LNCAP (cell line): Measurements from ENCODE around the gene CLEC16A.

ENCODE experiments used
- TF ChIP-seq, protein P1 (sequence below): fragments of 450-650 bp; IDR thresholded peaks from 2 replicates; pipeline ENCODE4 v1.5.1; 2017; ENCODE audit warnings: mild to moderate bottlenecking

The CLEC16A gene

GRCh38 chr16:11020792-11021551, 76.6 kb downstream of the CLEC16A start:
- TF ChIP-seq, protein P1, sequence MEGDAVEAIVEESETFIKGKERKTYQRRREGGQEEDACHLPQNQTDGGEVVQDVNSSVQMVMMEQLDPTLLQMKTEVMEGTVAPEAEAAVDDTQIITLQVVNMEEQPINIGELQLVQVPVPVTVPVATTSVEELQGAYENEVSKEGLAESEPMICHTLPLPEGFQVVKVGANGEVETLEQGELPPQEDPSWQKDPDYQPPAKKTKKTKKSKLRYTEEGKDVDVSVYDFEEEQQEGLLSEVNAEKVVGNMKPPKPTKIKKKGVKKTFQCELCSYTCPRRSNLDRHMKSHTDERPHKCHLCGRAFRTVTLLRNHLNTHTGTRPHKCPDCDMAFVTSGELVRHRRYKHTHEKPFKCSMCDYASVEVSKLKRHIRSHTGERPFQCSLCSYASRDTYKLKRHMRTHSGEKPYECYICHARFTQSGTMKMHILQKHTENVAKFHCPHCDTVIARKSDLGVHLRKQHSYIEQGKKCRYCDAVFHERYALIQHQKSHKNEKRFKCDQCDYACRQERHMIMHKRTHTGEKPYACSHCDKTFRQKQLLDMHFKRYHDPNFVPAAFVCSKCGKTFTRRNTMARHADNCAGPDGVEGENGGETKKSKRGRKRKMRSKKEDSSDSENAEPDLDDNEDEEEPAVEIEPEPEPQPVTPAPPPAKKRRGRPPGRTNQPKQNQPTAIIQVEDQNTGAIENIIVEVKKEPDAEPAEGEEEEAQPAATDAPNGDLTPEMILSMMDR = no peak

DNA sequence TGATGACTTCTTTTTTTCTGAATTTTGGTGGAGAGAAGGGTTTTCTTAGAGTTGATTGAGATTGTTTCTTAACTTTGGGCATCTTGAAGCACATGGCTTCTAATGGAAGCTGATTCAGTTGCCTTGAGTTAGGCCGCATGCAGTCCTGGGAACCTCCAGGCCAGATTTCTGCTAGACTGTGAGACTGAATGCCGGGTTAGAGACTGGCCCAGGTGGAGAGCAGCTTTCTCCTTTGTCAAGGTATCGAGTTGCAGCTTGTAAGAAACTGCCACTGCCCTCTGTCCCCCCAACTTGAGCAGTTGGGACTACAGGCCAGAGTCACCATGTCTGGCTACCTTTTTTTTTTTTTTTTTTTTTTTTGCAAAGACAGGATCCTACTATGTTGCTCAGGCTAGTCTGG, 77.6 kb downstream of the CLEC16A start:
- TF ChIP-seq, protein P1 = no peak

DNA sequence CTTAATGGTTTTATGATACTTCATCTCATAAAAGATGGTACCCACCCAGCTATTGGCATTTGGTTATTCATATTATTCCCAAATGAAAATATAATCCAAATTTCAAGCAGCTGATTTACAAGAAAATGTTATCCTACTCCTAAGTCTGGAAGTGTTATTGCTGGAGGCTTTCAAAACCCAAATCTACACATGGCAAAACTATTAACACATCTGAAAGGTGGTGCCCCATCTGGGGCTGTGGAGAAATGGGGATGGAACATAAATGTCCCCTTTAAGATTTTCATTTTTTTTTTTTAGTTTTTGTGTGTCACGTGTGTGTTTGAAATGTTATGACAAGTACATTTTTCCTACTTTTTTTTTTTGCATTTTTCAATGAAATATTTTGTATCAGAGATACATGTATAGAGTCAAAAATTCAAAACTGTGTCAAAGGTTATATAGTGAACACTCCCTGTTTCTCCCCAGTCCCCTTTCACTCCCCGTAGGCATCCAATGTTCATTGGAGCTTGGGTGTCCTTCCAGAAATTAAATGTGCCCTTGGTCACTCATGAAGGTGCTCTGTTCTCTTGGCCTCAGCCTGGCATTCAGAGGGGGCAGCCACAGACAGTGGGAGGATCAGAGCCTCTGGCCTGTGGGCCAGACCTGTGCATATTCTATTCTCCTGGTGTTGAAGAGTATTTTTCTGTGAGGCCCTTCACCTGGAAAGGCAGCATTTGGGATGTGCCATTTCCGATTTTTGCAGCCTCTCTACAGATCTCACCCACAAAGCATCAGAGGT, 79.1 kb downstream of the CLEC16A start:
- TF ChIP-seq, protein P1 = no peak

DNA sequence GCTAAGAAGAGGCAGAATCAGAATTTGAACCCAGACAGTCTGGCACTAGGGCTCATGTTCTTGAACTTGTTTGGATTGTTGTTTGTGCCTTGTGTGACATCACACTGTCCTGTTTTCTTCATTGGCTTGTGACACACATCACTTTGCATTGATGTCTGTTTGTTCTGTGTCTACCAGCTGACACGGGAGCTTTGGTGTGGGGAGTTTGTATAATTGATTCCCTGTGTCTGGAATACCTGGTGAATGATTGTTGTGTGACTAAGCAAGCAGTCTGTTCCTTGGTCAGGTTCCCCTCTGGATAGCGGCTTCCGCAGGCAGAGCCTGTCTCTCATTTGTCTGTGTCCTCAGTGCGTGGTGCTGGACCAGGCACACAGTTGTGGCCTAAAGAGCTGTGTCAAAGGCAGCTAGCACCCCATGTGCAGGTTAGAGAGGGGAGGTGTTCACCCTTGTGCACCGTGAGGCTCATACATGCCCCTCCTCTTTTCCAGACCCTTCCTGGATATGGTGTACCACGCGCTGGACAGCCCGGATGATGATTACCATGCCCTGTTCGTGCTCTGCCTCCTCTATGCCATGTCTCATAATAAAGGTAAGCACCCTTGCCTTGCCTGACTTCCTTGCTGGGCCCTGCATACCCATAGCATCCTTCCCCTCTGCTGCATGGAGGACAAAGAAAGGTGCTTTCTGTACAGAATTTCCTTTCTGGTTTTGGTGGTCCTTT, 80.1 kb downstream of the CLEC16A start:
- TF ChIP-seq, protein P1 = no peak

GRCh38 chr16:11025120-11025531, 80.8 kb downstream of the CLEC16A start:
- TF ChIP-seq, protein P1 = no peak

- TF ChIP-seq, protein P1 = no peak
These were observed 85.6 kb downstream of the CLEC16A start for GRCh38 chr16:11029948-11030347.

- TF ChIP-seq, protein P1 = no peak
These were observed 86.7 kb downstream of the CLEC16A start for GRCh38 chr16:11030990-11031510.
